LNCaP clone FGC (cell line): ENCODE data around the gene ZNF594.
"Not testable (repeated sequence)": the region's sequence is repeated elsewhere in the genome, so short reads cannot be mapped to it uniquely, and the experiment has no call there.

Source experiments
- DNase-seq: peaks from one replicate; pipeline ENCODE4 v3.0.0-alpha.2; 2011; ENCODE audit warnings: low read depth
- H3K4me3 ChIP-seq: 2 replicates; pipeline ENCODE4 v1.5.1; 2011; ENCODE audit warnings: mild to moderate bottlenecking, low read depth, low read length, control low read depth
- TF ChIP-seq, protein P1 (sequence below): IDR thresholded peaks from 2 replicates; pipeline ENCODE4 v1.5.1; 2012; ENCODE audit warnings: mild to moderate bottlenecking; ENCODE audit not compliant: control insufficient read depth, insufficient read depth; ENCODE audit errors: extremely low read depth

Gene ZNF594

DNA sequence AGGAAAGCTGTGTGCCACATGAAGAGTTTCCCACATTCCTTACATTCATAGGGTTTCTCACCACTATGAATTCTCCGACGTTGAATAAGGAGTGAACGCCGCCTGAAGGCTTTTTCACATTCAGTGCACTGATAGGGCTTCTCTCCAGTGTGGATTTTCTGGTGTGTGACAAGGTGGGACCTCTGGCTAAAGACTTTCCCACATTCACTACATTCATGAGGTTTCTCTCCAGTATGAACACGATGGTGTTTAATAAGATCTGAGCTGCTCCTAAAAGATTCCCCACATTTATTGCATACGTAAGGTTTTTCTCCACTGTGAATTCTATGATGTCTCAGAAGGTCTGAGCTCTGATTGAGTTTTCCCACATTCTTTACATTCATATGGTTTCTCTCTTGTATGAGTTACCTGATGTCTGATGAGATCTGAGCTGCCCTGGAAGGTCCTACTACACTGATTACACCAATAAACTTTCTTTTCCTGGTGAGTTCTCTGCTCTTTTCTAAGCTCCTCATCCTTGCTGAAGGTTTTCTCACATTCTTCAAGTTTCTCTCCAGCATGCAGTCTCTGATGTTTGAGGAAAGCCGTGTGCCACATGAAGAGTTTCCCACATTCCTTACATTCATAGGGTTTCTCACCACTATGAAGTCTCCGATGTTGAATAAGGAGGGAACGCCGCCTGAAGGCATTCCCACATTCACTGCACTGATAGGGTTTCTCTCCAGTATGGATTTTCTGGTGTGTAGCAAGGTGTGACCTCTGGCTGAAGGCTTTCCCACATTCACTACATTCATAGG is 10.0 kb downstream of the ZNF594 start:
- H3K4me3 ChIP-seq: no peak overlapping the region
- DNase-seq: no peak

DNA sequence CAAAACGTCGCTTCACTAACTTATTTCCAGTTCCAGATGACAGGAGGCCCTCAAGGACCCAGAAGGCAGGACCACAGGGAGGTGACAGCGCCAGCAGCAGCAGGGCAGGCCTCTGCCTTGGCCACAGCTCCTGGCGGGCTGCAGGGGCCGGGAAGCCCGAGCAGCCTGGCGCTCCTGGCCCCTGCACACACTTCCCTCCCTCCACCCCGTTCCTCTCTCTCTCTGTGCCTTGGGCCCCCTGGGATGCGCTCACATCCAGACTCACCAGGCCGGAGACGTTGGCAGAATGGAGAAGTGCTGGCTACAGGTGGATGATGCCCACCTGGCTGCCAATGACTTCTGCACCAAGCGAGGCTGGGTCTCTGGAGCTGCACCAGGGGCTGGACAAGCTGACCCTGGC is 12.7 kb downstream of the ZNF594 start:
- TF ChIP-seq, protein P1, sequence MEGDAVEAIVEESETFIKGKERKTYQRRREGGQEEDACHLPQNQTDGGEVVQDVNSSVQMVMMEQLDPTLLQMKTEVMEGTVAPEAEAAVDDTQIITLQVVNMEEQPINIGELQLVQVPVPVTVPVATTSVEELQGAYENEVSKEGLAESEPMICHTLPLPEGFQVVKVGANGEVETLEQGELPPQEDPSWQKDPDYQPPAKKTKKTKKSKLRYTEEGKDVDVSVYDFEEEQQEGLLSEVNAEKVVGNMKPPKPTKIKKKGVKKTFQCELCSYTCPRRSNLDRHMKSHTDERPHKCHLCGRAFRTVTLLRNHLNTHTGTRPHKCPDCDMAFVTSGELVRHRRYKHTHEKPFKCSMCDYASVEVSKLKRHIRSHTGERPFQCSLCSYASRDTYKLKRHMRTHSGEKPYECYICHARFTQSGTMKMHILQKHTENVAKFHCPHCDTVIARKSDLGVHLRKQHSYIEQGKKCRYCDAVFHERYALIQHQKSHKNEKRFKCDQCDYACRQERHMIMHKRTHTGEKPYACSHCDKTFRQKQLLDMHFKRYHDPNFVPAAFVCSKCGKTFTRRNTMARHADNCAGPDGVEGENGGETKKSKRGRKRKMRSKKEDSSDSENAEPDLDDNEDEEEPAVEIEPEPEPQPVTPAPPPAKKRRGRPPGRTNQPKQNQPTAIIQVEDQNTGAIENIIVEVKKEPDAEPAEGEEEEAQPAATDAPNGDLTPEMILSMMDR: no peak
- no peak for DNase-seq
- no peak overlapping the region for H3K4me3 ChIP-seq

More for the DNA sequence above, 10.0 kb downstream of the ZNF594 start:
- TF ChIP-seq, protein P1: no peak

DNA sequence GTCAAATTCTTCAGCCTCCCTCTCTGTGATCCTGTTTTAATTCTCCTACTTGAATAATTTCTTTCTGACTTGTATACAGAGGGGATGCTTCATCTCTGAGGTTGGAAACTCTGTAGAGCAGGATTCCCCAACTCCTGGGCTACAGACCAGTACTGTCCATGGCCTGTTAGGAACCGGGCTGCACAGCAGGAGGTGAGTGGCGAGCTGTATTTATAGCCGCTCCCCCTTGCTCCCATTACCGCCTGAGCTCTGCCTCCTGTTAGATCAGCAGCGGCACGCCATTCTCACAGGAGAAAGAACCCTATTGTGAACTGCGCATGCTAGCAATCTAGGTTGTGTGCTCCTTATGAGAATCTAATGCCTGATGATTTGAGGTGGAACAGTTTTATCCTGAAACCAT is 16.6 kb downstream of the ZNF594 start:
- DNase-seq, H3K4me3 ChIP-seq: not testable (repeated sequence)

DNA sequence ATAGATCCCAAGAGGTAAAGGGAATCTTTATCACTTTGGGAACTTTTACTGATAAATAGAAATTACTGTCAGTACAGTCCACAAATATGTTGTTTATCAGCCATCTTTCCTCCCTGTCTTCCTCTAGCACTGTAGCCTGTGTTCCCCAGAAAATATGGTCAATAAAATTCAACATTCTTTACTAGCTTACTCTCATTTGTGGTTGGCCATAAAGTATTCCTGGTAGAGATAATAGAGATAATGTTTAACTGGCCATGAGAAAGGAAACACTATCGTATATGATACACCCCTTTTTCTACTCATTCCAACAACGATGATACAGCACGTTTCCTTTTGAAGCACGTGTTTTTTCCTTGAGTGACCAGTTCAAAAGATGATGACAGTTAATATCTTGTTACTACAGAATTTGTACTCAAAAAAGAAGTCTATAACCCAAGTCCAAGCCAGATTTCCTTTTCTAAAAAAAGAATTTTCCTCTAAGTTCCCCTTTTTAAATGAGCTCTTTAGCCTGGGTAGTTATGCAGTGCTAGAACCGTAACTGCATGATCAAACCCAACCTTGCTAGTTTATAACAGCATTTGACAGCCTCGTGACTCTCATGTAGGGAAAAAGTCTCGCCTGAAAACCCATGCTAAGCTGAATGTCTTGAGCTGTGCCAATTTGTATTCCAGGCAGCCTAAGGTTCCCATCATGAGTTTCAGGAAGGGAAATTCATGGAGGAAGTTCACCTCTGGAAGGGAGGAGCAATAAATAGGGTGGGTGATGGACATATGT is 25.7 kb downstream of the ZNF594 start:
- DNase-seq, H3K4me3 ChIP-seq: not testable (repeated sequence)

DNA sequence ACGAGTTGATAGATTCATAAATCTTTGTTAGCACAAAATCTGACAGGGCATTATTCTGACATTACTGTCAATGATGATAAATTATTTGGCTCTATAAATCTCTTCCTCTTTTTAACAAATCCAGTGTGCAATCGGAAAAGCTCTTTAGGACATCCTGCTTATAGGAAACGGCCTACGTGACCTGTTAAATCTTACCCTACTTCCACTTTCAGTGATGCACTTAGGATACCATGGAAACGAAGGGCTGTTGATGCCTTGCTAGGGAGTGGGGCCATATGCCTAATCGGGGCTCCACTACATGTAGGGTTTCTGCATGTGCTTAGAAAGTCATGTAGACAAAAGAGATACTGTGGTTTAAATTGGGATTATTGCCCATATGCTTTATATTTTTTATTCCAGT is 27.2 kb downstream of the ZNF594 start:
- DNase-seq: no peak

DNA sequence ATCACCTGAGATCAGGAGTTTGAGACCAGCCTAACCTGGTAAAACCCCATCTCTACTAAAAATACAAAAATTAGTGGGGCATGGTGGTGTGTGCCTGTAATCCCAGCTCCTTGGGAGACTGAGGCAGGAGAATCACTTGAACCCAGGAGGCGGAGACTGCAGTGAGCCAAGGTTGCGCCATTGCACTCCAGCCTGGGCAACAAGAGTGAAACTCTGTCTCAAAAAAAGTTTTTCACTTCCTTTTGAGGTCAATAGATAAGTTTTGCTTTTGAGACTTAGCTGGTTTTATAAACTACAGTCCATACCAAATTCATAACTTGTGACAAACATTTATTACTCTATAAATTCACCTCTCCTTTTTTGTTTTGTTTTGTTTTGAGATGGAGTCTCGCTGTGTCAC is 29.9 kb downstream of the ZNF594 start:
- H3K4me3 ChIP-seq, DNase-seq: not testable (repeated sequence)

More for the DNA sequence above, 27.2 kb downstream of the ZNF594 start:
- no peak overlapping the region for H3K4me3 ChIP-seq
- TF ChIP-seq, protein P1: no peak

DNA sequence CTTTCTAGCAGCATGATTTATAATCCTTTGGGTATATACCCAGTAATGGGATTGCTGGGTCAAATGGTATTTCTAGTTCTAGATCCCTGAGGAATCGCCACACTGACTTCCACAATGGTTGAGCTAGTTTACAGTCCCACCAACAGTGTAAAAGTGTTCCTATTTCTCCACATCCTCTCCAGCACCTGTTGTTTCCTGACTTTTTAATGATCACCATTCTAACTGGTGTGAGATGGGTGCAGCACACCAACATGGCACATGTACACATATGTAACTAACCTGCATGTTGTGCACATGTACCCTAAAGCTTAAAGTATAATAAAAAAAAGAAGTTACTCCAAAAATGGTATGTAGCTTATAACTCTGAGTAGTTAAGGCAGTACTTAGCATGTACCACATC is 31.0 kb downstream of the ZNF594 start:
- DNase-seq: not testable (repeated sequence)

DNA sequence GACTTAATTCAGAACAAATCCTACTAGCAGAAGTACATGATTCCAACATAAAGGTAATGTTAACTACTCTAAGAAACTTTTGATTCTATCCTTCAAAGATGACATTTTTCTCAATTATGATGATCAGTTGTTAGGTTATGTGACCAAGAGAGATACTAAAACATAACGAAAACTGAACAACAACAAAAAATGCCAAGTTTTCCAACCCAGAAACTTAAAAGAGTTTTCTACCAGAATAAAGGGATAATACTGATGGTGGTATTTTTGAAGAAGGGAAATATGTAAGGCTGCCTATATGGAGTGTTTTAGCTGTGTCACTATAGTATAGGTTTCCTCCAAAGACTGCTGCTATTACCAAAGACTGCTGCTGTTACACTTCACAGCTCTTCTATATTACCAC is 45.5 kb downstream of the ZNF594 start:
- not testable (repeated sequence) for DNase-seq, H3K4me3 ChIP-seq

More for the DNA sequence above, 31.0 kb downstream of the ZNF594 start:
- H3K4me3 ChIP-seq: not testable (repeated sequence)

DNA sequence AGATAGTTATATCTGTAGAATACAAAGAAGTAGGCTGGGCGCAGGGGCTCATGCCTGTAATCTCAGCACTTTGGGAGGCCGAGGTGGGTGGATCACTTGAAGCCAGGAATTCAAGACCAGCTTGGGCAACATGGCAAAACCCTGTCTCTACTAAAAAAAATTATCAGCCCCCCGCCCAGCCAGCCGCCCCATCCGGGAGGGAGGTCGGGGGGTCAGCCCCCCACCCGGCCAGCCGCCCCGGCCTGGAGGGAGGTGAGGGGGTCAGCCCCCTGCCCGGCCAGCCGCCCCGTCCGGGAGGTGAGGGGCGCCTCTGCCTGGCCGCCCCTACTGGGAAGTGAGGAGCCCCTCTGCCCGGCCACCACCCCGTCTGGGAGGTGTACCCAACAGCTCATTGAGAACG is 48.8 kb downstream of the ZNF594 start:
- not testable (repeated sequence) for H3K4me3 ChIP-seq, DNase-seq

DNA sequence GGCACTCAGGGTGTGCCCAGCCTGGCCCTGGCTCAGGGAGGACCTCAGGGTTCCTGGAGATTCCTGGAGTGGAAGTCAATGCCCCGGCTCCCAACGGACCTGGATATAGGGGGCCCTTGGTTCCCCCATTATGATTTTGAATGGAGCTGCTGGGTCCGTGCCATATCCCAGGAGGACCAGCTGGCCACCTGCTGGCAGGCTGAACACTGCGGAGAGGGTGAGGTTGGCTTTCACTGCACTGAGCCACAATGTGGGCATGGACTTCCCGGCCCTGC is 52.3 kb downstream of the ZNF594 start:
- TF ChIP-seq, protein P1: peak; percentile 19; the same call in 1 of the 2 replicates
- no peak for DNase-seq

More for the DNA sequence above, 52.3 kb downstream of the ZNF594 start:
- H3K4me3 ChIP-seq: no peak overlapping the region
